Natural killer cell (primary cell): ENCODE data around the gene BDH1. TPM values are rescaled to one million over a fixed set of nuclear protein-coding genes. Genes with fewer than 3 reads are reported as not detected.

Experiments
- ATAC-seq, 3 donors: fragments of 150-1000 bp in 2 of 3; fragments of 200-7000 bp in 1 of 3; cut with Tn5 transposase; 1 replicate in 1 of 3; 2 replicates in 2 of 3; pipeline ENCODE4 v1.10.0; 2021; ENCODE audit warnings: mild to moderate bottlenecking in 2 of 3, moderate library complexity in 2 of 3
- DNase-seq, 2 donors: peaks; one replicate each; pipeline versions ENCODE4 v3.0.0 to v3.0.0-alpha.2; 2013 to 2021; ENCODE audit warnings: mixed read lengths in 1 of 2
- H3K27ac ChIP-seq: one replicate; pipeline ENCODE4 v1.5.1; 2013; ENCODE audit warnings: mild to moderate bottlenecking, low read length
- H3K27me3 ChIP-seq: one replicate; pipeline ENCODE4 v1.6.1; 2013; ENCODE audit warnings: low read length; ENCODE audit not compliant: control insufficient read depth, insufficient read depth
- H3K36me3 ChIP-seq: one replicate; pipeline ENCODE4 v1.6.1; 2013; ENCODE audit warnings: low read length; ENCODE audit not compliant: control insufficient read depth, insufficient read depth
- H3K4me1 ChIP-seq: one replicate; pipeline ENCODE4 v1.6.1; 2013; ENCODE audit warnings: low read length; ENCODE audit not compliant: control insufficient read depth, insufficient read depth
- H3K4me3 ChIP-seq: one replicate; pipeline ENCODE4 v1.5.1; 2013; ENCODE audit warnings: low read length
- H3K9me3 ChIP-seq: one replicate; pipeline ENCODE4 v1.6.1; 2013; ENCODE audit warnings: low read length; ENCODE audit not compliant: control insufficient read depth, insufficient read depth
- H3K27ac Mint-ChIP-seq, 2 donors: one replicate each; pipeline ENCODE4 v1.8.0; 2022; ENCODE audit warnings: mild to moderate bottlenecking in 2 of 2, mixed read lengths in 2 of 2, moderate library complexity in 1 of 2
- H3K27me3 Mint-ChIP-seq, 2 donors: one replicate each; pipeline ENCODE4 v1.8.0; 2022; ENCODE audit warnings: low read depth in 2 of 2, mixed read lengths in 2 of 2
- H3K36me3 Mint-ChIP-seq: one replicate; pipeline ENCODE4 v1.8.0; 2022; ENCODE audit warnings: mixed read lengths
- H3K4me1 Mint-ChIP-seq, 2 donors: one replicate each; pipeline ENCODE4 v1.8.0; 2022; ENCODE audit warnings: mixed read lengths in 2 of 2
- H3K4me3 Mint-ChIP-seq: one replicate; pipeline ENCODE4 v1.8.0; 2022; ENCODE audit warnings: mild to moderate bottlenecking, moderate library complexity, mixed read lengths
- H3K9me3 Mint-ChIP-seq, 2 donors: one replicate each; pipeline ENCODE4 v1.8.0; 2022; ENCODE audit warnings: mixed read lengths in 2 of 2
- WGBS: methylation state at CpG from one replicate; pipeline ENCODE4 v1.1.7; 2013; ENCODE audit warnings: missing lambda C conversion rate; ENCODE audit not compliant: insufficient coverage; 5-methylcytosine and 5-hydroxymethylcytosine counted together
- intact Hi-C: fragments of 100-400 bp; cut with micrococcal nuclease; formaldehyde crosslinking; loops from one replicate; pipeline ENCODE4 v1.14.2; 2022
- total RNA-seq, 4 donors: library from RNA; stranded (reverse); fragments of 120-200 nt in 1 of 4; gene quantifications; one replicate each; pipeline versions ENCODE4 v1.2.3 to v1.2.4, GENCODE V29; 2013 to 2022
- TF ChIP-seq, protein P1 (sequence below): fragments of 200-600 bp; IDR thresholded peaks from one replicate; pipeline ENCODE4 v1.8.0; 2022; ENCODE audit warnings: antibody characterized with exemption

Gene BDH1
- total RNA-seq, 3 donors from 2014 or later (not counting 1 experiment from before 2014, with no cell fraction given), result 14.0 to 24.5 (median 17.4) TPM

DNA sequence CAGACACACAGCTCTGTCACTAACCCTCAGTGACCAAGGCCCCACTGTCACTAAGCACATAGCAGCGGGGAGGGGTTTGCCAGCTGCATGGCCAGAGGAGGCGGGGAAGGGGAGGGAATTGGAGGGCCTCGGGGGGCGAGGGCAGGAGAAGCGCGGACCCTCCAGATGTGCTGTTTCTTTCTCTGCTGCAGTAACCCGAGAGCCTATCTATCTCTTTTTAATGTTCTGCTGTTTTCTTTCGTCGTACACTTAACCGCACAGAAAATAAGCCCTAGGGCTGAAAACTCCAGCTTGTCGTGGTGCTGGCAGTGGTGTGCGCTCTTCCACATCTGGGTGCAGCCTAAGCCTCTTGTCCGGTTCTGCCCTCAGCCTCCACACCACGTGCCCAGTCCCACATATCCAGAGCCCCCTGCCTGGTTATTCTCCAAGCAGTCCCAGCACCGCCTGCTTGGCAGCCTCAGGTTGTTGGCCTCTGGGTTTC, 51.1 kb downstream of the BDH1 start:
- WGBS, result 91% methylated on average over 15 of the region's 15 CpGs
- Mint-ChIP-seq H3K36me3 (no peaks in the 10 kb centered on the region), H3K4me3 (no peak overlapping the region), H3K27me3 (no peaks in the 10 kb centered on the region), H3K4me1 (peaks cover 0 to 1% of the 10 kb centered on the region in 2 donors), H3K9me3 (no peaks in the 10 kb centered on the region), H3K27ac (no peak overlapping the region)
- peaks cover 2% of the 10 kb centered on the region for H3K4me1 ChIP-seq
- H3K4me3 ChIP-seq, result no peak overlapping the region
- H3K27ac ChIP-seq, result no peak overlapping the region
- DNase-seq (no peak), ATAC-seq (no peak)
- no peaks in the 10 kb centered on the region for H3K36me3 ChIP-seq
- peaks cover 1% of the 10 kb centered on the region for H3K27me3 ChIP-seq
- no peaks in the 10 kb centered on the region for H3K9me3 ChIP-seq
- intact Hi-C loops, result no loop called here
- TF ChIP-seq, protein P1, sequence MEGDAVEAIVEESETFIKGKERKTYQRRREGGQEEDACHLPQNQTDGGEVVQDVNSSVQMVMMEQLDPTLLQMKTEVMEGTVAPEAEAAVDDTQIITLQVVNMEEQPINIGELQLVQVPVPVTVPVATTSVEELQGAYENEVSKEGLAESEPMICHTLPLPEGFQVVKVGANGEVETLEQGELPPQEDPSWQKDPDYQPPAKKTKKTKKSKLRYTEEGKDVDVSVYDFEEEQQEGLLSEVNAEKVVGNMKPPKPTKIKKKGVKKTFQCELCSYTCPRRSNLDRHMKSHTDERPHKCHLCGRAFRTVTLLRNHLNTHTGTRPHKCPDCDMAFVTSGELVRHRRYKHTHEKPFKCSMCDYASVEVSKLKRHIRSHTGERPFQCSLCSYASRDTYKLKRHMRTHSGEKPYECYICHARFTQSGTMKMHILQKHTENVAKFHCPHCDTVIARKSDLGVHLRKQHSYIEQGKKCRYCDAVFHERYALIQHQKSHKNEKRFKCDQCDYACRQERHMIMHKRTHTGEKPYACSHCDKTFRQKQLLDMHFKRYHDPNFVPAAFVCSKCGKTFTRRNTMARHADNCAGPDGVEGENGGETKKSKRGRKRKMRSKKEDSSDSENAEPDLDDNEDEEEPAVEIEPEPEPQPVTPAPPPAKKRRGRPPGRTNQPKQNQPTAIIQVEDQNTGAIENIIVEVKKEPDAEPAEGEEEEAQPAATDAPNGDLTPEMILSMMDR, result no peak

DNA sequence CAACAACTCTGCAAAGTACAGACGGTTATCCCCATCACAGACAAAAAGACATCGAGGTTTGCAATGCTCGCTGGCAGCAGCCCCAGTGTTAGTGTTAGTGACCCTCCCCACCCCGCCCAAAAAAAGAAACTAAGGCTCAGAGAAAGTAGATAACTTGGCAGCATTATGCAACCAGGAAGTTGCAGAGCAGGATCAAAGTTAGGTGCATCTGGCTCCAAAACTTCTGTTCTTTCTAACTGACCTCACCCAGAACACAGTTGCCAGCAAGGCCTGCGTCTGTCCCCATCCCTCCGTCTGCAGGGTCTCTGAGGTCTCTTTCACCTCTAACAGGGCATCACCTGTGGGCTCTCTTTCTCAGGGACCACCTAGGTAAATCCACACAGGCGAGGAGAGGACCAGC, 51.5 kb downstream of the BDH1 start:
- no peaks in the 10 kb centered on the region for H3K36me3 Mint-ChIP-seq
- no peaks in the 10 kb centered on the region for H3K27me3 Mint-ChIP-seq
- Histone ChIP-seq H3K9me3 (no peaks in the 10 kb centered on the region), H3K36me3 (no peaks in the 10 kb centered on the region), H3K4me3 (no peak overlapping the region), H3K4me1 (no peaks in the 10 kb centered on the region), H3K27ac (no peak overlapping the region), H3K27me3 (no peaks in the 10 kb centered on the region)
- DNase-seq, result no peak
- H3K27ac Mint-ChIP-seq, result no peak overlapping the region
- no peaks in the 10 kb centered on the region for H3K9me3 Mint-ChIP-seq
- no peaks in the 10 kb centered on the region for H3K4me1 Mint-ChIP-seq
- no peak for ATAC-seq
- TF ChIP-seq, protein P1, result no peak
- intact Hi-C loops, result no loop called here
- WGBS, result 74% methylated on average over 7 of the region's 7 CpGs
- H3K4me3 Mint-ChIP-seq, result no peak overlapping the region

DNA sequence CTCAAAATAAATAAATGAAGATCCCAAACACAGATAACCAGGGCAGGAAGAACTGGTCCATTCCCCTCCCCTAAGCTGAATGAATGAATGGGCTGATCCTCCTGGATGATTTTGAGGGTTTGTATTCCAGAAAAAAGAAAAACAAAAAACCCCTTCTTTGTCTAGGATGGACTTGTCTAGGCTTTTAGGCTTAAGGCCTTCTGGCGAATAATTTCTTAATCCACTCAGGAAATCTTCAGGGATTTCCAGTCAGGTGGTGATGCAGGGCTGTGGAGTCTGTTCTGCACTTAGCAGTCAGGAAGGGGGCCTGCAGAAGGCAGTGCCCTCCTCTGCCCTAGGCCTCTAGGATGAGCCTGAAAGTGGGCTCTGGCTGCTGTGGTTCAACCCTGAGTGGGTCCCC, 52.1 kb downstream of the BDH1 start:
- Mint-ChIP-seq H3K9me3 (no peaks in the 10 kb centered on the region), H3K27me3 (no peaks in the 10 kb centered on the region), H3K27ac (no peak overlapping the region), H3K36me3 (no peaks in the 10 kb centered on the region), H3K4me1 (no peaks in the 10 kb centered on the region), H3K4me3 (no peak overlapping the region)
- Histone ChIP-seq H3K36me3 (no peaks in the 10 kb centered on the region), H3K27me3 (no peaks in the 10 kb centered on the region), H3K9me3 (no peaks in the 10 kb centered on the region), H3K4me1 (no peaks in the 10 kb centered on the region), H3K27ac (no peak overlapping the region), H3K4me3 (no peak overlapping the region)
- 80% methylated on average over 1 of the region's 1 CpG for WGBS
- intact Hi-C loops, result no loop called here
- DNase-seq, result no peak
- ATAC-seq, result no peak
- TF ChIP-seq, protein P1, result no peak
